ENCODE data around the gene CD1E. TPM values are rescaled to one million over a fixed set of nuclear protein-coding genes. Genes with fewer than 3 reads are reported as not detected.

CD1E gene
- total RNA-seq, 2 experiments from 2014 or later = not detected

DNA sequence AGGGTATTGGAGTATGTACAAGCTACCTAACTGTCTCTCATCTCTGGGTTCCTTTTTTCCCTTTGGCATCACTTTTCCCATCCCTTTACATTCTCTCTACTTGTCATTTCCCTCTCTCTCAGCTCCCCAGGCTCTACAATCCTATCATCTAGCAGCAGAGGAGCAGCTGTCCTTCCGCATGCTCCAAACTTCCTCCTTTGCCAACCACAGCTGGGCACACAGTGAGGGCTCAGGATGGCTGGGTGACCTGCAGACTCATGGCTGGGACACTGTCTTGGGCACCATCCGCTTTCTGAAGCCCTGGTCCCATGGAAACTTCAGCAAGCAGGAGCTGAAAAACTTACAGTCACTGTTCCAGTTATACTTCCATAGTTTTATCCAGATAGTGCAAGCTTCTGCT, 561 bp downstream of the CD1E start:
- no peak overlapping the region for H3K27ac Mint-ChIP-seq
- TF ChIP-seq, protein P1, sequence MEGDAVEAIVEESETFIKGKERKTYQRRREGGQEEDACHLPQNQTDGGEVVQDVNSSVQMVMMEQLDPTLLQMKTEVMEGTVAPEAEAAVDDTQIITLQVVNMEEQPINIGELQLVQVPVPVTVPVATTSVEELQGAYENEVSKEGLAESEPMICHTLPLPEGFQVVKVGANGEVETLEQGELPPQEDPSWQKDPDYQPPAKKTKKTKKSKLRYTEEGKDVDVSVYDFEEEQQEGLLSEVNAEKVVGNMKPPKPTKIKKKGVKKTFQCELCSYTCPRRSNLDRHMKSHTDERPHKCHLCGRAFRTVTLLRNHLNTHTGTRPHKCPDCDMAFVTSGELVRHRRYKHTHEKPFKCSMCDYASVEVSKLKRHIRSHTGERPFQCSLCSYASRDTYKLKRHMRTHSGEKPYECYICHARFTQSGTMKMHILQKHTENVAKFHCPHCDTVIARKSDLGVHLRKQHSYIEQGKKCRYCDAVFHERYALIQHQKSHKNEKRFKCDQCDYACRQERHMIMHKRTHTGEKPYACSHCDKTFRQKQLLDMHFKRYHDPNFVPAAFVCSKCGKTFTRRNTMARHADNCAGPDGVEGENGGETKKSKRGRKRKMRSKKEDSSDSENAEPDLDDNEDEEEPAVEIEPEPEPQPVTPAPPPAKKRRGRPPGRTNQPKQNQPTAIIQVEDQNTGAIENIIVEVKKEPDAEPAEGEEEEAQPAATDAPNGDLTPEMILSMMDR (IDR thresholded peaks at IDR 0.05) = no peak
- ATAC-seq (ENCODE audit: poor library complexity) (no peak), DNase-seq (peak in 2 of 14 experiments; percentile 7 to 17)
- no peaks in the 10 kb centered on the region for H3K4me1 Mint-ChIP-seq (ENCODE audit: low read depth)
- H3K4me3 ChIP-seq (ENCODE audit: low read length) = no peak overlapping the region
- no peaks in the 10 kb centered on the region for H3K4me1 ChIP-seq (ENCODE audit: insufficient read depth, low read length)
- no peaks in the 10 kb centered on the region for H3K36me3 Mint-ChIP-seq (ENCODE audit: low read depth)
- peaks cover 5 to 9% of the 10 kb centered on the region in 2 experiments for H3K27me3 ChIP-seq (ENCODE audit: control insufficient read depth in 1 of 2, insufficient read depth in 2 of 2, low read length in 2 of 2)
- no peaks in the 10 kb centered on the region for H3K9me3 Mint-ChIP-seq
- H3K27ac ChIP-seq (ENCODE audit: low read depth in 1 of 2, low read length in 2 of 2) = no peak overlapping the region
- CTCF ChIA-PET = no interaction called here
- intact Hi-C loops (cut with DNase I, micrococcal nuclease) = no loop called here
- H3K9me3 ChIP-seq (ENCODE audit: control insufficient read depth in 1 of 2, insufficient read depth in 1 of 2, low read length in 2 of 2) = peaks cover 0 to under 1% of the 10 kb centered on the region in 2 experiments
- no peaks in the 10 kb centered on the region for H3K36me3 ChIP-seq (ENCODE audit: insufficient read depth, low read length)
- H3K4me3 Mint-ChIP-seq = no peak overlapping the region
- POLR2A ChIA-PET = no interaction called here
- peaks cover 39% of the 10 kb centered on the region for H3K27me3 Mint-ChIP-seq

DNA sequence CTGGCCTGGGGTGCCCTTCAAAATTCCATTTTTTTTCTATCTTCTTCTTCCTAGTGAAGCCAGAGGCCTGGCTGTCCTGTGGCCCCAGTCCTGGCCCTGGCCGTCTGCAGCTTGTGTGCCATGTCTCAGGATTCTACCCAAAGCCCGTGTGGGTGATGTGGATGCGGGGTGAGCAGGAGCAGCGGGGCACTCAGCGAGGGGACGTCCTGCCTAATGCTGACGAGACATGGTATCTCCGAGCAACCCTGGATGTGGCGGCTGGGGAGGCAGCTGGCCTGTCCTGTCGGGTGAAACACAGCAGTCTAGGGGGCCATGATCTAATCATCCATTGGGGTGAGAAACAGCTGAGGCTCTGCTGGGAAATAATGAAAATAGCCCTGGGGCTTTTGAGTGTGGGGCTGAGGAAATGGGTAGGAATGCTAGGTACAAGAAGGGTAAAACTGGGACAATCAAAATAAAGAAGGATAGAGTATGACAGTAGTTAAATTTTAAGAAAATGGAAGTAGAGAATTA, 2.1 kb downstream of the CD1E start:
- H3K27ac Mint-ChIP-seq = no peak overlapping the region
- CTCF ChIA-PET = no interaction called here
- POLR2A ChIA-PET = no interaction called here
- TF ChIP-seq, protein P1 (IDR thresholded peaks at IDR 0.05) = no peak
- H3K36me3 Mint-ChIP-seq (ENCODE audit: low read depth) = no peaks in the 10 kb centered on the region
- ATAC-seq (ENCODE audit: poor library complexity) (no peak), DNase-seq (no peak)
- Histone ChIP-seq H3K27ac (ENCODE audit: low read depth in 1 of 2, low read length in 2 of 2) (no peak overlapping the region), H3K27me3 (ENCODE audit: control insufficient read depth in 1 of 2, insufficient read depth in 2 of 2, low read length in 2 of 2) (peaks cover 5 to 9% of the 10 kb centered on the region in 2 experiments), H3K4me1 (ENCODE audit: insufficient read depth, low read length) (no peaks in the 10 kb centered on the region), H3K4me3 (ENCODE audit: low read length) (no peak overlapping the region), H3K9me3 (ENCODE audit: control insufficient read depth in 1 of 2, insufficient read depth in 1 of 2, low read length in 2 of 2) (no peaks in the 10 kb centered on the region), H3K36me3 (ENCODE audit: insufficient read depth, low read length) (no peaks in the 10 kb centered on the region)
- no peaks in the 10 kb centered on the region for H3K9me3 Mint-ChIP-seq
- peaks cover 39% of the 10 kb centered on the region for H3K27me3 Mint-ChIP-seq
- no peak overlapping the region for H3K4me3 Mint-ChIP-seq
- intact Hi-C loops (cut with DNase I, micrococcal nuclease) = no loop called here
- no peaks in the 10 kb centered on the region for H3K4me1 Mint-ChIP-seq (ENCODE audit: low read depth)

DNA sequence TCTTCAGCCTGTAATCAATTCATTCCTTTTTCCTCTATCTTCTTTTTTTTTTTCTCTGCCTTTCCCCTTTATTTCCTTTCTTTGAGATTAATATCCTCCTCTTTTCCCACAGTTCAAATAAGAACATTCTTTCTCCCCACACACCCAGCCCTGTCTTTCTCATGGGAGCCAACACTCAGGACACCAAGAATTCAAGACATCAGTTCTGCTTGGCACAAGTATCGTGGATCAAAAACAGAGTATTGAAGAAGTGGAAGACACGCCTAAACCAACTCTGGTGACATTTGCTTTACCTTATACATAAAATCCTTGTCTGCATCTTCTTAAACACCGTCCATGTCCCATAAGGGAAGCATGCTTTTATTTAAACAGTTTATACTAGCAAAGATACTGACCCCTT, 2.9 kb downstream of the CD1E start:
- Histone ChIP-seq H3K9me3 (ENCODE audit: control insufficient read depth in 1 of 2, insufficient read depth in 1 of 2, low read length in 2 of 2) (no peaks in the 10 kb centered on the region), H3K4me3 (ENCODE audit: low read length) (no peak overlapping the region), H3K36me3 (ENCODE audit: insufficient read depth, low read length) (no peaks in the 10 kb centered on the region), H3K27me3 (ENCODE audit: control insufficient read depth in 1 of 2, insufficient read depth in 2 of 2, low read length in 2 of 2) (peaks cover 5 to 9% of the 10 kb centered on the region in 2 experiments), H3K4me1 (ENCODE audit: insufficient read depth, low read length) (no peaks in the 10 kb centered on the region), H3K27ac (ENCODE audit: low read depth in 1 of 2, low read length in 2 of 2) (no peak overlapping the region)
- ChIA-PET POLR2A (no interaction called here), CTCF (no interaction called here)
- Mint-ChIP-seq H3K27me3 (peaks cover 39% of the 10 kb centered on the region), H3K4me3 (no peak overlapping the region), H3K36me3 (ENCODE audit: low read depth) (no peaks in the 10 kb centered on the region), H3K9me3 (no peaks in the 10 kb centered on the region), H3K27ac (no peak overlapping the region), H3K4me1 (ENCODE audit: low read depth) (no peaks in the 10 kb centered on the region)
- TF ChIP-seq, protein P1 (IDR thresholded peaks at IDR 0.05) = no peak
- DNase-seq (no peak), ATAC-seq (ENCODE audit: poor library complexity) (no peak)
- intact Hi-C loops (cut with DNase I, micrococcal nuclease) = no loop called here

All from CD4-positive, alpha-beta T cell (primary cell).